Left lung (tissue), 10 donors: ENCODE measurements around the gene CTBP1. TPM values are rescaled to one million over a fixed set of nuclear protein-coding genes. Genes with fewer than 3 reads are reported as not detected.

Experiments used
- ATAC-seq: fragments of 200-7000 bp; cut with Tn5 transposase; one replicate; pipeline ENCODE4 v1.9.1; 2020; ENCODE audit warnings: moderate library complexity
- DNase-seq, 4 donors: peaks; one replicate each; pipeline ENCODE4 v3.0.0-alpha.2; 2013 to 2020
- H3K27ac ChIP-seq, 2 donors: fragments of 200-600 bp; sonication (generic) in 1 of 2; one replicate each; pipeline versions ENCODE4 v1.5.0 to v1.8.0; 2020 to 2021
- H3K27me3 ChIP-seq, 2 donors: fragments of 200-600 bp; sonication (generic) in 1 of 2; one replicate each; pipeline versions ENCODE4 v1.5.0 to v1.8.0; 2020 to 2021
- H3K36me3 ChIP-seq, 2 donors: fragments of 200-600 bp; sonication (generic) in 1 of 2; one replicate each; pipeline versions ENCODE4 v1.5.0 to v1.8.0; 2020 to 2021
- H3K4me1 ChIP-seq, 2 donors: fragments of 200-600 bp; one replicate each; pipeline ENCODE4 v1.8.0; 2021
- H3K4me3 ChIP-seq, 2 donors: fragments of 200-600 bp; sonication (generic) in 1 of 2; one replicate each; pipeline versions ENCODE4 v1.5.0 to v1.8.0; 2020 to 2021; ENCODE audit warnings: mild to moderate bottlenecking in 1 of 2
- H3K9me3 ChIP-seq, 2 donors: fragments of 200-600 bp; sonication (generic) in 1 of 2; one replicate each; pipeline versions ENCODE4 v1.5.0 to v1.8.0; 2020 to 2021
- CTCF ChIP-seq, 2 donors: fragments of 200-600 bp; sonication (generic) in 1 of 2; IDR thresholded peaks; one replicate each; pipeline versions ENCODE4 v1.5.0 to v1.8.0; 2021; ENCODE audit warnings: antibody characterized with exemption in 2 of 2
- intact Hi-C, 2 donors: fragments of 100-400 bp; cut with DNase I; formaldehyde crosslinking; loops; one replicate each; pipeline versions ENCODE4 v1.11.2 to v1.14.2; 2022
- polyA plus RNA-seq, 6 donors: library from polyadenylated mRNA; unstranded; fragments of 120-200 nt; gene quantifications; one replicate each; pipeline ENCODE4 v1.2.1, GENCODE V29; 2013; ENCODE audit not compliant: insufficient read length in 6 of 6
- total RNA-seq, 2 donors: library from RNA; stranded (reverse); fragmentation: NEBNext Ultra II Directional; extraction: Animal tissue kit (Norgen Biotek cat#: 25700); gene quantifications; one replicate each; pipeline ENCODE4 v1.2.1, GENCODE V29; 2021
- donor health status: DM: no; HTN: yes; CAD: no.
- donor health status: DM: no; HTN: no; CAD: no.

Gene CTBP1
- total and polyA plus RNA-seq, 8 donors, result 93.9 to 167 (median 122) TPM

GRCh38 chr4:1195109-1195671, 53.7 kb downstream of the CTBP1 start:
- Histone ChIP-seq H3K27ac (no peak overlapping the region), H3K4me3 (no peak overlapping the region), H3K4me1 (peaks cover 17 to 35% of the 10 kb centered on the region in 2 donors), H3K36me3 (no peaks in the 10 kb centered on the region), H3K9me3 (no peaks in the 10 kb centered on the region), H3K27me3 (no peaks in the 10 kb centered on the region)
- peak in 2 of 4 donors; percentile 32 to 71 for DNase-seq
- TF ChIP-seq CTCF (IDR thresholded peaks at IDR 0.05), result no peak
- ATAC-seq, result no peak
- intact Hi-C loops, result no loop called here

- DNase-seq, result peak; percentile 61 to 82 (median 77)
- Histone ChIP-seq H3K27me3 (no peaks in the 10 kb centered on the region), H3K27ac (peak overlapping the region; percentile 65 to 82), H3K4me3 (no peak overlapping the region), H3K36me3 (no peaks in the 10 kb centered on the region), H3K9me3 (no peaks in the 10 kb centered on the region), H3K4me1 (peaks cover 17 to 27% of the 10 kb centered on the region in 2 donors)
- peak; percentile 11 for ATAC-seq
- no peak for TF ChIP-seq CTCF (IDR thresholded peaks at IDR 0.05)
- intact Hi-C loops, result no loop called here
Observed at GRCh38 chr4:1194010-1194900, 54.7 kb downstream of the CTBP1 start.

GRCh38 chr4:1193206-1194009, 55.5 kb downstream of the CTBP1 start:
- no peak for ATAC-seq
- Histone ChIP-seq H3K9me3 (no peaks in the 10 kb centered on the region), H3K27me3 (no peaks in the 10 kb centered on the region), H3K4me3 (no peak overlapping the region), H3K27ac (peak overlapping the region; percentile 71 to 82), H3K36me3 (no peaks in the 10 kb centered on the region), H3K4me1 (peaks cover 17 to 27% of the 10 kb centered on the region in 2 donors)
- intact Hi-C loops, result no loop called here
- no peak for TF ChIP-seq CTCF (IDR thresholded peaks at IDR 0.05)
- peak in 1 of 4 donors; percentile 29 for DNase-seq

- peak; percentile 63 for ATAC-seq
- Histone ChIP-seq H3K4me1 (peaks cover 17 to 27% of the 10 kb centered on the region in 2 donors), H3K9me3 (no peaks in the 10 kb centered on the region), H3K27ac (peak overlapping the region; percentile 71 to 79), H3K4me3 (no peak overlapping the region), H3K36me3 (no peaks in the 10 kb centered on the region), H3K27me3 (no peaks in the 10 kb centered on the region)
- TF ChIP-seq CTCF (IDR thresholded peaks at IDR 0.05), result no peak
- intact Hi-C loops, result no loop called here
- DNase-seq, result peak in 1 of 4 donors; percentile 32
Observed at GRCh38 chr4:1192493-1193205, 56.3 kb downstream of the CTBP1 start.
